C4-2B (cell line): Measurements from ENCODE around the gene HIRA.

Experiments
- ZFX ChIP-seq: fragments of 450-650 bp; IDR thresholded peaks from 2 replicates; pipeline ENCODE4 v1.6.1; 2017
- TF ChIP-seq, protein P1 (sequence below): fragments of 450-650 bp; conservative IDR thresholded peaks from 2 replicates; pipeline ENCODE4 v1.5.1; 2017; ENCODE audit warnings: mild to moderate bottlenecking

DNA sequence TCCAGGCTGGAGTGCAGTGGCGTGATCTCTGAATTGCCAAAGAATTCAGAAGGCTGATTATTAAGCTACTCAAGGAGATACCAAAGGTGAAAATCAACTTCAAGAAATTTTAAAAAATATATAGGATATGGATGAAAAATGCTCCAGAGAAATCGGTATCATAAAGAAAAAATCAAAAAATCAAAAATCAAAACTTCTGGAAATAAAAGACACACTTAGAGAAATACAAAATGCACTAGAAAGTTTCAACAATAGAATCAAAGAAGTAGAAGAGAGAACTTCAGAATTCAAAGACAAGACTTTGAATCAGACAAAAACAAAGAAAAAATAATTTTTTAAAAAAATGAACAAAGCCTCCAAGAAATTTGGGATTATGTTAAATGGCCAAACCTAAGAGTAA is 94.4 kb downstream of the HIRA start:
- TF ChIP-seq, protein P1, sequence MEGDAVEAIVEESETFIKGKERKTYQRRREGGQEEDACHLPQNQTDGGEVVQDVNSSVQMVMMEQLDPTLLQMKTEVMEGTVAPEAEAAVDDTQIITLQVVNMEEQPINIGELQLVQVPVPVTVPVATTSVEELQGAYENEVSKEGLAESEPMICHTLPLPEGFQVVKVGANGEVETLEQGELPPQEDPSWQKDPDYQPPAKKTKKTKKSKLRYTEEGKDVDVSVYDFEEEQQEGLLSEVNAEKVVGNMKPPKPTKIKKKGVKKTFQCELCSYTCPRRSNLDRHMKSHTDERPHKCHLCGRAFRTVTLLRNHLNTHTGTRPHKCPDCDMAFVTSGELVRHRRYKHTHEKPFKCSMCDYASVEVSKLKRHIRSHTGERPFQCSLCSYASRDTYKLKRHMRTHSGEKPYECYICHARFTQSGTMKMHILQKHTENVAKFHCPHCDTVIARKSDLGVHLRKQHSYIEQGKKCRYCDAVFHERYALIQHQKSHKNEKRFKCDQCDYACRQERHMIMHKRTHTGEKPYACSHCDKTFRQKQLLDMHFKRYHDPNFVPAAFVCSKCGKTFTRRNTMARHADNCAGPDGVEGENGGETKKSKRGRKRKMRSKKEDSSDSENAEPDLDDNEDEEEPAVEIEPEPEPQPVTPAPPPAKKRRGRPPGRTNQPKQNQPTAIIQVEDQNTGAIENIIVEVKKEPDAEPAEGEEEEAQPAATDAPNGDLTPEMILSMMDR = no peak
- TF ChIP-seq ZFX = no peak
